Fibroblast of lung (primary cell): Measurements from ENCODE around the gene ARFIP2. TPM values are rescaled to one million over a fixed set of nuclear protein-coding genes. Genes with fewer than 3 reads are reported as not detected.

Experiments
- DNase-seq, 2 donors: peaks; one replicate each; pipeline versions ENCODE4 v3.0.0 to v3.0.0-alpha.2; 2010; ENCODE audit warnings: low read depth in 2 of 2
- H2AFZ ChIP-seq: 2 replicates; pipeline ENCODE4 v1.5.1; 2012; ENCODE audit warnings: low read length, control low read depth, inconsistent platforms
- H3K27ac ChIP-seq: 2 replicates; pipeline ENCODE4 v1.5.1; 2011; ENCODE audit warnings: low read length, control low read depth; ENCODE audit not compliant: insufficient read depth
- H3K27me3 ChIP-seq: 2 replicates; pipeline ENCODE4 v1.5.1; 2011; ENCODE audit warnings: mild to moderate bottlenecking, low read length; ENCODE audit not compliant: control insufficient read depth, insufficient read depth
- H3K36me3 ChIP-seq: 2 replicates; pipeline ENCODE4 v1.5.1; 2011; ENCODE audit warnings: low read length; ENCODE audit not compliant: control insufficient read depth, insufficient read depth
- H3K4me1 ChIP-seq: 2 replicates; pipeline ENCODE4 v1.5.1; 2011; ENCODE audit warnings: low read length; ENCODE audit not compliant: control insufficient read depth, insufficient read depth; ENCODE audit errors: extremely low read depth
- H3K4me2 ChIP-seq: 2 replicates; pipeline ENCODE4 v1.5.1; 2011; ENCODE audit warnings: low read length, control low read depth; ENCODE audit not compliant: insufficient read depth; ENCODE audit errors: extremely low read depth
- H3K4me3 ChIP-seq, 4 experiments: fragments of 200-600 bp in 1 of 4; sonication (generic) in 1 of 4; replicated peaks in 1 of 4; 2 replicates each; pipeline ENCODE4 v1.5.1; 2011 to 2016; ENCODE audit warnings: low read length in 4 of 4, low read depth in 3 of 4, mild to moderate bottlenecking in 3 of 4, control low read depth in 2 of 4, inconsistent platforms in 1 of 4, mixed read lengths in 1 of 4; ENCODE audit not compliant: insufficient read depth in 1 of 4; ENCODE audit errors: control extremely low read depth in 1 of 4
- H3K79me2 ChIP-seq: 2 replicates; pipeline ENCODE4 v1.5.1; 2012; ENCODE audit warnings: mild to moderate bottlenecking, low read length, inconsistent platforms; ENCODE audit not compliant: control insufficient read depth, insufficient read depth
- H3K9ac ChIP-seq: 2 replicates; pipeline ENCODE4 v1.5.1; 2011; ENCODE audit warnings: mild to moderate bottlenecking, low read length, control low read depth; ENCODE audit not compliant: insufficient read depth
- H3K9me3 ChIP-seq: 2 replicates; pipeline ENCODE4 v1.5.1; 2012; ENCODE audit warnings: low read depth, low read length; ENCODE audit not compliant: control insufficient read depth, insufficient read depth
- H4K20me1 ChIP-seq: 2 replicates; pipeline ENCODE4 v1.5.1; 2011; ENCODE audit warnings: low read length; ENCODE audit not compliant: control insufficient read depth, insufficient read depth; ENCODE audit errors: extremely low read depth
- EZH2 ChIP-seq: IDR thresholded peaks from 2 replicates; pipeline ENCODE4 v1.5.1; 2012; ENCODE audit warnings: low read length, control low read depth, mild to moderate bottlenecking; ENCODE audit errors: missing control alignments
- polyA plus RNA-seq, 2 donors: library from polyadenylated mRNA; depleted of rRNA in 1 of 2; stranded (reverse) in 1 of 2; unstranded in 1 of 2; fragments of >200 nt; gene quantifications; 2 replicates each; pipeline ENCODE4 v1.2.1, GENCODE V29; 2011 to 2012; ENCODE audit warnings: missing spikeins in 1 of 2
- total RNA-seq: library from RNA; depleted of rRNA; stranded (reverse); fragments of >200 nt; gene quantifications from 2 replicates; pipeline ENCODE4 v1.2.1, GENCODE V29; 2014
- TF ChIP-seq, protein P1 (sequence below), 2 donors: IDR thresholded peaks in 1 of 2; conservative IDR thresholded peaks in 1 of 2; 1 replicate in 1 of 2; 2 replicates in 1 of 2; pipeline ENCODE4 v1.5.1; 2011 to 2012; ENCODE audit warnings: low read length in 2 of 2, control low read depth in 1 of 2, inconsistent platforms in 1 of 2, low read depth in 1 of 2, mild to moderate bottlenecking in 1 of 2

Gene ARFIP2
- total and polyA plus RNA-seq, 2 donors (not counting 1 experiment from before 2014, with no cell fraction given): 47.6 to 75.5 TPM

DNA sequence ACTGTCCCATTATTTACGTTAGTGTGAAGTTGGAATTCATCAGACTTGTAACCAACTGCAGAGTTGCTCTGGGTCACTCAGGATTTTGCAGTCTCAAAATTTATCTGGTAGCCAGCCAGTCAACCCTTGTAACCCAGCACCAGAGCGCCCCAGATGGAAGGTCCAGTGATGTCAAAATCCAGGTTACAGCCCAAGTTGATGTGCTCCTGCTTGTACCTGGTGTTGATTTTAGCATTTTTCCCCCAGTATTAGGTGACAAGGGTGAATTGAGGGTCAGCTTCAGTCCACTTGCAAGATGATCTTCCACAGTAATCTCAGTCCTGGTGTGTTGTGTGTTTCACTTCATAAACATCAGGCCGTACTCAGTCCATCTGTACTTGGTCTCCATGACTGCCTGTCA is 7.7 kb upstream of the ARFIP2 start:
- peaks cover 9% of the 10 kb centered on the region for H3K36me3 ChIP-seq
- H3K79me2 ChIP-seq: no peaks in the 10 kb centered on the region
- TF ChIP-seq EZH2: no peak
- TF ChIP-seq, protein P1, sequence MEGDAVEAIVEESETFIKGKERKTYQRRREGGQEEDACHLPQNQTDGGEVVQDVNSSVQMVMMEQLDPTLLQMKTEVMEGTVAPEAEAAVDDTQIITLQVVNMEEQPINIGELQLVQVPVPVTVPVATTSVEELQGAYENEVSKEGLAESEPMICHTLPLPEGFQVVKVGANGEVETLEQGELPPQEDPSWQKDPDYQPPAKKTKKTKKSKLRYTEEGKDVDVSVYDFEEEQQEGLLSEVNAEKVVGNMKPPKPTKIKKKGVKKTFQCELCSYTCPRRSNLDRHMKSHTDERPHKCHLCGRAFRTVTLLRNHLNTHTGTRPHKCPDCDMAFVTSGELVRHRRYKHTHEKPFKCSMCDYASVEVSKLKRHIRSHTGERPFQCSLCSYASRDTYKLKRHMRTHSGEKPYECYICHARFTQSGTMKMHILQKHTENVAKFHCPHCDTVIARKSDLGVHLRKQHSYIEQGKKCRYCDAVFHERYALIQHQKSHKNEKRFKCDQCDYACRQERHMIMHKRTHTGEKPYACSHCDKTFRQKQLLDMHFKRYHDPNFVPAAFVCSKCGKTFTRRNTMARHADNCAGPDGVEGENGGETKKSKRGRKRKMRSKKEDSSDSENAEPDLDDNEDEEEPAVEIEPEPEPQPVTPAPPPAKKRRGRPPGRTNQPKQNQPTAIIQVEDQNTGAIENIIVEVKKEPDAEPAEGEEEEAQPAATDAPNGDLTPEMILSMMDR (conservative IDR thresholded peaks at IDR 0.05 in 1 of 2, IDR thresholded peaks at IDR 0.05 in 1 of 2; ENCODE audit: low read depth in 1 of 2, low read length in 2 of 2): no peak

DNA sequence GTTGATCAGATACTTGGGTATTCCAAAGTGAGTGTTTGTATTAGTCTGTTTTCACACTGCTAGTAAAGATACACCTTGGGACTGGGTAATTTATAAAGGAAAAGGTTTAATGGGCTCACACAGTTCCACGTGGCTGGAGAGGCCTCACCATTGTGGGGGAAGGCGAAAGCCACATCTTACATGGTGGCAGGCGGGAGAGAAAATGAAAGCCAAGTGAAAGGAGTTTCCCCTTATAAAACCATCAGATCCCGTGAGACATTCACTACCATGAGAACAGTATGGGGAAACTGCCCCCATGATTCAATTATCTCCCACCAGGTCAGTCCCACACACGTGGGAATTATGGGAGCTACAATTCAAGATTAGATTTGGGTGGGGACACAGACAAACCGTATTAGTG is 7.2 kb upstream of the ARFIP2 start:
- H3K4me1 ChIP-seq: no peaks in the 10 kb centered on the region
- H3K36me3 ChIP-seq: peaks cover 9% of the 10 kb centered on the region
- peaks cover 4% of the 10 kb centered on the region for H3K79me2 ChIP-seq
- H3K4me3 ChIP-seq: no peak overlapping the region
- no peaks in the 10 kb centered on the region for H4K20me1 ChIP-seq
- TF ChIP-seq, protein P1 (conservative IDR thresholded peaks at IDR 0.05 in 1 of 2, IDR thresholded peaks at IDR 0.05 in 1 of 2; ENCODE audit: low read depth in 1 of 2, low read length in 2 of 2): no peak
- TF ChIP-seq EZH2: no peak
- H3K9ac ChIP-seq: no peak overlapping the region
- H2AFZ ChIP-seq: no peak overlapping the region
- DNase-seq: no peak
- no peaks in the 10 kb centered on the region for H3K9me3 ChIP-seq
- no peak overlapping the region for H3K4me2 ChIP-seq
- no peak overlapping the region for H3K27ac ChIP-seq
- no peaks in the 10 kb centered on the region for H3K27me3 ChIP-seq

More for the DNA sequence above, 7.7 kb upstream of the ARFIP2 start:
- Histone ChIP-seq H3K4me2 (no peak overlapping the region), H3K27ac (no peak overlapping the region), H3K27me3 (no peaks in the 10 kb centered on the region), H2AFZ (no peak overlapping the region), H3K4me1 (no peaks in the 10 kb centered on the region), H4K20me1 (no peaks in the 10 kb centered on the region), H3K9ac (no peak overlapping the region), H3K4me3 (no peak overlapping the region), H3K9me3 (no peaks in the 10 kb centered on the region)
- no peak for DNase-seq

DNA sequence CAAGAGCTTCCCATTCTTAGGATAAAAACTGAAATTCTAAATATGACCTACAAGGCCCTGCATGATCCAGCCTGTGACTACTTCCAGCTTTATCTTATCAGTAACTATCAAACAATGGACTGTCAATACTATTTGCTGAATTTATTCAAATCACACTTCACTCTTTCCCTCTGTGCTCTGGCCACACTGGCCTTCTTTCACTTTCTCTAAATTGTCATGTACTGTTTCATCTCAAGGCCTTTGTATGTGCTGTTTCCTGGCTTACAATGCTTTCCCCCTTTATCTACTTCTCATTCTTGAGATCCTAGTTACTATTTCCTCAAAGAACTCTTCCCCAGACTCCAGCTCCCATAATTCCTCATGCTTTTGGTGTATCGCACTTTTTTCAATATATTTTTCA is 5.8 kb upstream of the ARFIP2 start:
- no peak for TF ChIP-seq EZH2
- TF ChIP-seq, protein P1 (conservative IDR thresholded peaks at IDR 0.05 in 1 of 2, IDR thresholded peaks at IDR 0.05 in 1 of 2; ENCODE audit: low read depth in 1 of 2, low read length in 2 of 2): no peak
- H3K79me2 ChIP-seq: peaks cover 18% of the 10 kb centered on the region
- H3K4me1 ChIP-seq: peaks cover 9% of the 10 kb centered on the region
- peaks cover 10% of the 10 kb centered on the region for H3K36me3 ChIP-seq
- no peak overlapping the region for H3K9ac ChIP-seq
- no peaks in the 10 kb centered on the region for H3K27me3 ChIP-seq
- H3K4me2 ChIP-seq: no peak overlapping the region
- no peaks in the 10 kb centered on the region for H3K9me3 ChIP-seq
- H4K20me1 ChIP-seq: no peaks in the 10 kb centered on the region
- H3K27ac ChIP-seq: no peak overlapping the region
- no peak overlapping the region for H2AFZ ChIP-seq
- no peak overlapping the region for H3K4me3 ChIP-seq
- DNase-seq: no peak
